H1 (cell line): ENCODE data around the gene UBE2I. TPM values are rescaled to one million over a fixed set of nuclear protein-coding genes. Genes with fewer than 3 reads are reported as not detected.
A peak's percentile ranks its signal among the peaks of the same experiment; 100 is the strongest.

Experiments
- CTCF ChIA-PET: fragments of 300-600 bp; sonication (Branson Sonifier 250); formaldehyde crosslinking; loops from one replicate; lab custom pipeline; 2021; ENCODE audit not compliant: partially characterized antibody; lab: Charles Lee
- POLR2A ChIA-PET: fragments of 300-600 bp; sonication (Branson Sonifier 250); formaldehyde crosslinking; loops from one replicate; lab custom pipeline; 2021; ENCODE audit warnings: inconsistent platforms; ENCODE audit not compliant: partially characterized antibody; lab: Charles Lee
- DNase-seq, 2 experiments: peaks; one replicate each; pipeline versions ENCODE4 v3.0.0 to v3.0.0-alpha.2; 2010 to 2022; ENCODE audit warnings: low spot score in 2 of 2, low read depth in 1 of 2, mixed read lengths in 1 of 2
- FAIRE-seq: peaks from 2 replicates; lab custom pipeline; 2011; peaks lifted over from hg19 to GRCh38; lab: Jason Lieb, UNC
- H2AFZ ChIP-seq: 2 replicates; pipeline ENCODE4 v1.8.1; 2012; ENCODE audit warnings: low read length, inconsistent platforms
- H2AK5ac ChIP-seq: 2 replicates; pipeline ENCODE4 v1.6.1; 2013; ENCODE audit warnings: low read depth, low read length
- H2BK120ac ChIP-seq: replicated peaks from 2 replicates; pipeline ENCODE3; 2013; ENCODE audit warnings: low read depth, low read length, inconsistent platforms
- H2BK12ac ChIP-seq: 2 replicates; pipeline ENCODE4 v1.6.1; 2013; ENCODE audit warnings: low read depth, low read length
- H2BK15ac ChIP-seq: 2 replicates; pipeline ENCODE4 v1.6.1; 2013; ENCODE audit warnings: low read length
- H2BK20ac ChIP-seq: 2 replicates; pipeline ENCODE4 v1.6.1; 2013; ENCODE audit warnings: low read length
- H2BK5ac ChIP-seq: 2 replicates; pipeline ENCODE4 v1.6.1; 2013; ENCODE audit warnings: low read depth, low read length
- H3K14ac ChIP-seq: 2 replicates; pipeline ENCODE4 v1.6.1; 2013; ENCODE audit warnings: inconsistent platforms; ENCODE audit not compliant: insufficient read length
- H3K18ac ChIP-seq: 2 replicates; pipeline ENCODE4 v1.6.1; 2013; ENCODE audit warnings: low read length; ENCODE audit errors: extremely low read depth
- H3K23ac ChIP-seq: 2 replicates; pipeline ENCODE4 v1.6.1; 2013; ENCODE audit warnings: inconsistent platforms; ENCODE audit not compliant: insufficient read length
- H3K23me2 ChIP-seq: 2 replicates; pipeline ENCODE4 v1.6.1; 2013; ENCODE audit warnings: low read depth, low read length
- H3K27ac ChIP-seq: 2 replicates; pipeline ENCODE4 v1.6.1; 2011; ENCODE audit warnings: low read depth, low read length, inconsistent platforms
- H3K27me3 ChIP-seq, 4 experiments: replicated peaks in 1 of 4; 1 replicate in 1 of 4; 2 replicates in 3 of 4; pipeline versions ENCODE4 v1.6.1 to v1.8.1; 2011 to 2013; ENCODE audit warnings: low read length in 3 of 4, mild to moderate bottlenecking in 3 of 4, inconsistent platforms in 2 of 4, mixed read lengths in 2 of 4, moderate library complexity in 1 of 4; ENCODE audit not compliant: control insufficient read depth in 3 of 4, insufficient read depth in 3 of 4; ENCODE audit errors: extremely low read depth in 1 of 4
- H3K36me3 ChIP-seq, 4 experiments: 2 replicates each; pipeline versions ENCODE4 v1.6.1 to v1.8.1; 2011 to 2013; ENCODE audit warnings: mild to moderate bottlenecking in 4 of 4, low read length in 3 of 4, moderate library complexity in 2 of 4, control low read depth in 1 of 4, inconsistent platforms in 1 of 4; ENCODE audit not compliant: insufficient read depth in 4 of 4, control insufficient read depth in 2 of 4
- H3K4ac ChIP-seq: replicated peaks from 2 replicates; pipeline ENCODE3; 2013; ENCODE audit warnings: low read length, low read depth, mixed read lengths, inconsistent platforms; ENCODE audit not compliant: insufficient read length
- H3K4me1 ChIP-seq, 4 experiments: replicated peaks in 1 of 4; 1 replicate in 1 of 4; 2 replicates in 3 of 4; pipeline versions ENCODE4 v1.6.1 to v1.8.1; 2011 to 2013; ENCODE audit warnings: low read length in 3 of 4, inconsistent platforms in 2 of 4, mixed read lengths in 1 of 4; ENCODE audit not compliant: insufficient read depth in 4 of 4, control insufficient read depth in 3 of 4
- H3K4me2 ChIP-seq, 2 experiments: 2 replicates each; pipeline versions ENCODE4 v1.6.1 to v1.8.1; 2011 to 2013; ENCODE audit warnings: low read depth in 2 of 2, low read length in 2 of 2, control low read depth in 1 of 2, inconsistent platforms in 1 of 2, mild to moderate bottlenecking in 1 of 2; ENCODE audit not compliant: insufficient read depth in 1 of 2
- H3K4me3 ChIP-seq, 4 experiments: fragments of 200-600, 300-600 bp in 1 of 4; sonication (generic), shearing (Covaris generic), sonication (Bioruptor Twin) in 1 of 4; 2 replicates each; pipeline versions ENCODE4 v1.5.1 to v1.8.1; 2011 to 2016; ENCODE audit warnings: low read length in 4 of 4, low read depth in 3 of 4, control low read depth in 2 of 4, inconsistent platforms in 2 of 4, mild to moderate bottlenecking in 2 of 4, mixed read lengths in 1 of 4, moderate library complexity in 1 of 4; ENCODE audit not compliant: insufficient read depth in 2 of 4; ENCODE audit errors: extremely low read depth in 1 of 4
- H3K56ac ChIP-seq: replicated peaks from 2 replicates; pipeline ENCODE3; 2013; ENCODE audit warnings: low read depth, mild to moderate bottlenecking, mixed read lengths, low read length, inconsistent platforms; ENCODE audit not compliant: insufficient read length
- H3K79me1 ChIP-seq: 2 replicates; pipeline ENCODE4 v1.6.1; 2013; ENCODE audit warnings: low read depth, low read length, control low read depth
- H3K79me2 ChIP-seq, 2 experiments: 2 replicates each; pipeline versions ENCODE4 v1.6.1 to v1.8.1; 2012 to 2013; ENCODE audit warnings: low read length in 2 of 2, mild to moderate bottlenecking in 2 of 2, inconsistent platforms in 1 of 2; ENCODE audit not compliant: insufficient read depth in 2 of 2, control insufficient read depth in 1 of 2
- H3K9ac ChIP-seq, 4 experiments: replicated peaks in 1 of 4; 1 replicate in 1 of 4; 2 replicates in 3 of 4; pipeline versions ENCODE4 v1.6.1 to v1.8.1; 2011 to 2013; ENCODE audit warnings: low read depth in 3 of 4, low read length in 3 of 4, control low read depth in 2 of 4, mild to moderate bottlenecking in 2 of 4, moderate library complexity in 2 of 4, inconsistent platforms in 1 of 4; ENCODE audit errors: extremely low read depth in 1 of 4
- H3K9me3 ChIP-seq, 2 experiments: 2 replicates each; pipeline versions ENCODE4 v1.6.1 to v1.8.1; 2012 to 2013; ENCODE audit warnings: mild to moderate bottlenecking in 2 of 2, moderate library complexity in 2 of 2, control low read depth in 1 of 2, inconsistent platforms in 1 of 2, low read depth in 1 of 2, low read length in 1 of 2, mixed read lengths in 1 of 2; ENCODE audit not compliant: insufficient read depth in 2 of 2
- H4K20me1 ChIP-seq, 2 experiments: replicated peaks in 1 of 2; 2 replicates each; pipeline versions ENCODE3 to v1.8.1; 2011 to 2013; ENCODE audit warnings: inconsistent platforms in 2 of 2, low read length in 2 of 2, mild to moderate bottlenecking in 1 of 2; ENCODE audit not compliant: insufficient read depth in 2 of 2, control insufficient read depth in 1 of 2
- H4K5ac ChIP-seq: 2 replicates; pipeline ENCODE4 v1.6.1; 2013; ENCODE audit warnings: low read length, low read depth, mixed read lengths, inconsistent platforms; ENCODE audit not compliant: insufficient read length
- H4K8ac ChIP-seq: 2 replicates; pipeline ENCODE4 v1.8.0; 2013; ENCODE audit warnings: mild to moderate bottlenecking, moderate library complexity, low read length, inconsistent platforms; ENCODE audit not compliant: insufficient read depth; ENCODE audit errors: extremely low read depth
- H4K91ac ChIP-seq: replicated peaks from 2 replicates; pipeline ENCODE3; 2013; ENCODE audit warnings: low read length, mixed read lengths, inconsistent platforms; ENCODE audit not compliant: insufficient read length
- EZH2 ChIP-seq: fragments of 200-600 bp; sonication (generic); IDR thresholded peaks from 2 replicates; pipeline ENCODE4 v1.7.1; 2012; ENCODE audit warnings: low read depth, mild to moderate bottlenecking, moderate library complexity, low read length, inconsistent platforms; ENCODE audit not compliant: severe bottlenecking
- TAF1 ChIP-seq: IDR thresholded peaks from 2 replicates; pipeline ENCODE4 v1.6.1; 2011; ENCODE audit warnings: mild to moderate bottlenecking, low read depth, low read length
- WGBS, 2 experiments: shearing (Covaris generic) in 1 of 2; methylation state at CpG; one replicate each; pipeline versions ENCODE4 v1.1.6 to v1.1.7; 2013 to 2015; ENCODE audit warnings: low lambda C conversion rate in 2 of 2, mixed read lengths in 2 of 2, inconsistent platforms in 1 of 2, low coverage in 1 of 2, missing lambda C conversion rate in 1 of 2; ENCODE audit not compliant: insufficient replicate concordance in 2 of 2, insufficient coverage in 1 of 2, insufficient read length in 1 of 2; ENCODE audit errors: extremely low coverage in 1 of 2, missing lambda C conversion rate in 1 of 2; 5-methylcytosine and 5-hydroxymethylcytosine counted together
- polyA plus RNA-seq, 7 experiments: library from polyadenylated mRNA; depleted of rRNA in 3 of 7; stranded (reverse) in 5 of 7; unstranded in 2 of 7; fragments of >200 nt in 5 of 7; fragments of 200-250 nt in 2 of 7; gene quantifications; 1 replicate in 5 of 7; 2 replicates in 1 of 7; 4 replicates in 1 of 7; pipeline versions ENCODE4 v1.2.1 to v1.2.3, GENCODE V29; 2011 to 2013; ENCODE audit warnings: missing spikeins in 2 of 7, mixed read lengths in 2 of 7
- total RNA-seq: library from RNA; stranded (reverse); fragmentation: NEBNext Ultra II Directional; extraction: Animal tissue kit (Norgen Biotek cat#: 25700); gene quantifications from 2 replicates; pipeline ENCODE4 v1.2.1, GENCODE V29; 2021

The UBE2I gene
- total and polyA plus RNA-seq, 2 of the 8 experiments (the other 6 are each of a cell fraction or from before 2014, with no cell fraction given), result 148 to 268 TPM

DNA sequence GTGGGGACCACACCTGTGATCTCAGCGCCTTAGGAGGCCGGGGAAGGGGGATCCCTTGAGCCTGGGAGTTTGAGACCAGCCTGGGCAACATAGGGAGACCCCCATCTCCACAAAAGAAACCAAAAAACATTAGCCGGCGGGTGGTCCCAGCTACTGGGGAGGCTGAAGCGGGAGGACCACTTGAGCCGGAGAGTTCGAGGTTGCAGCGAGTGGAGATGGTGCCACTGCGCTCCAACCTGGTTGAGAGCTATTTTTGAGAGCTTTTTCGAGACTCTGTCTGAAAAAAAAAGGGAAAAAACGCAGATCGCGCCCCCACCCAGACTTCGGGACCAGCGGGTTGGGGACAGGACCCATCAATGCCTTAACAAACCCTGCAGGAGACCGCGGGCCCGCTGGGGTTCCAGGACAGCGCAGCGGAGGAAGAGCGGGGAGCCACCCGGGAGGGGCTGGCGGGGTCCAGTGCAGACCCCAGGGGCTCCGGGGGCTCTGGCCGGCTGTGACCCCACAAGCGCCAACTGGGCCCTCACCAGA, 23.2 kb downstream of the UBE2I start:
- peaks cover 13% of the 10 kb centered on the region; the same call in 1 of the 2 replicates for H3K23me2 ChIP-seq
- H2BK120ac ChIP-seq, result no peak overlapping the region
- H3K9me3 ChIP-seq, result peaks cover 5 to 8% of the 10 kb centered on the region in 2 experiments; a peak in 2 of 4 replicates
- FAIRE-seq (no peak), DNase-seq (no peak)
- no peak overlapping the region for H4K5ac ChIP-seq
- H3K14ac ChIP-seq, result no peak overlapping the region
- H3K27me3 ChIP-seq, result peaks cover 19 to 51% (median 40%) of the 10 kb centered on the region in 4 experiments
- H3K18ac ChIP-seq, result peak overlapping the region; percentile 19; the same call in 1 of the 2 replicates
- peak overlapping the region; percentile 83; the same call in 1 of the 2 replicates for H2BK5ac ChIP-seq
- TF ChIP-seq TAF1 (no peak), EZH2 (peak; percentile 0)
- no peak overlapping the region for H2AFZ ChIP-seq
- H3K23ac ChIP-seq, result no peak overlapping the region
- peaks cover 7 to 15% of the 10 kb centered on the region in 2 experiments for H4K20me1 ChIP-seq
- H2BK20ac ChIP-seq, result no peak overlapping the region
- H2BK15ac ChIP-seq, result no peak overlapping the region
- no peak overlapping the region; the same call in 1 of the 2 replicates for H2BK12ac ChIP-seq
- no peak overlapping the region for H2AK5ac ChIP-seq
- H3K4me3 ChIP-seq, result peak overlapping the region; percentile 33 to 58 (median 42); a peak in 7 of 8 replicates
- peak overlapping the region; percentile 72 to 87 for H3K4me2 ChIP-seq
- ChIA-PET POLR2A (interaction anchor here (0.8 to 3.2 kb wide), 14 partner anchors 9 to 610 kb away, joined by 3 to 29 read pairs (median 4); partner anchors contain the start of gene UBE2I), CTCF (interaction anchor here (1.1 to 4.5 kb wide), 3 partner anchors 13 to 21 kb away, joined by 3 to 52 read pairs (median 4); no protein-coding TSS in a partner anchor)
- H4K91ac ChIP-seq, result no peak overlapping the region
- H4K8ac ChIP-seq, result no peak overlapping the region; the same call in 1 of the 2 replicates
- no peak overlapping the region for H3K4ac ChIP-seq
- H3K56ac ChIP-seq, result no peak overlapping the region
- no peaks in the 10 kb centered on the region for H3K36me3 ChIP-seq
- 14% methylated on average over 20 of the region's 26 CpGs; no CpG with 5 or more reads in 1 of the 2 experiments for WGBS, 2 experiments
- no peak overlapping the region for H3K27ac ChIP-seq
- H3K79me1 ChIP-seq, result no peaks in the 10 kb centered on the region
- H3K9ac ChIP-seq, result peak overlapping the region in 1 of 4 experiments; percentile 57; a peak in 2 of 7 replicates
- H3K79me2 ChIP-seq, result no peaks in the 10 kb centered on the region
- H3K4me1 ChIP-seq, result peaks cover 0 to 15% (median 13%) of the 10 kb centered on the region in 4 experiments; a peak in 4 of 7 replicates
